Activated CD8-positive, alpha-beta memory T cell treated with anti-CD3 and anti-CD28 coated beads for 24 hours (primary cell): ENCODE results near the gene F8.
"Not testable (repeated sequence)": the region's sequence is repeated elsewhere in the genome, so short reads cannot be mapped to it uniquely, and the experiment has no call there.

Source experiments
- DNase-seq: peaks from one replicate; pipeline ENCODE4 v3.0.0-alpha.2; 2020

F8 gene

GRCh38 chrX:155028877-155029291 is 6.4 kb upstream of the F8 start:
- no peak for DNase-seq

GRCh38 chrX:155028129-155028528 is 5.6 kb upstream of the F8 start:
- no peak for DNase-seq

DNA sequence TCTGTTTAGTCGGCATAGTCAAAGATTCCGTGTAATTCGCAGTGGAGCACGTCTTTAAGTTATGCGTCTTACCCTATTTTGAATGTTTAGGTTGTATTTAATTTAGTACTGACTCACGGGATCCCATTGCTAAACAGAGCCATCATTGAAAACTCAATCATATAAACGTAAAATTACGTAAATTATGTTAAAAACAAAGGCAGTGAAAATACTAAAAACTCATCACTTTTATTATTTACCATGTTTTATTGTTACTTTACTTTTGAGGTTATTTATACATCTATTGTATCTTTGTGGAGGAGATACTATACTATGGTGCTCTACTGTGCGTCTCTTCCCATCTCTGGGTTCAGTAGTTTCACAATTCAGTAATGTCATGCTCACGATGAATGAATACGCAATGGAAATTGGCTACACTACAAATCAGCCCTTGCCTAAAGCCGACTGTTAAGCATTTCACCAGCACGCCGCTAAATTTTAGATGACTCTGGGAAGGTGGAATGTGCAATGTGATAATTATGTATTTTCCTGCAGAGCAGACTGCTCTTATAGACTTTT is 5.1 kb upstream of the F8 start:
- DNase-seq, result no peak

GRCh38 chrX:155026727-155027508 is 4.4 kb upstream of the F8 start, which contains the start of gene FUNDC2:
Gene FUNDC2, plus strand, starts transcription at chrX:155026844. Its CDS starts 95 bp downstream, at chrX:155026939.
- peak; percentile 92 for DNase-seq

DNA sequence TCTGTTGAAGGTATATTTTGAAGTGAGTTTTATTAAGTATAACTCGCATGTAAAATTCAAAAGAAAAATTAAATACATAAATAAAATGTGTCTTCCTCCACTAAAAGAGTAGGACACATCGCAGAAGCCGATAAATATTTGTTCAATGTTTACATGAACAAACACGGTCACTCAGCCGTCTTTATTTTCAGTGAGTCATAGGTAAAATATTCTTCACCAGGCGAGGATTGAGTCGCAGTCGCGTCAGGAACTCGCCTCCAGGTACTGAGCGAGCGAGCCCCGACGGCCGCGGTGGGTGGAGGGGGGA is 3.9 kb upstream of the F8 start:
- no peak for DNase-seq

DNA sequence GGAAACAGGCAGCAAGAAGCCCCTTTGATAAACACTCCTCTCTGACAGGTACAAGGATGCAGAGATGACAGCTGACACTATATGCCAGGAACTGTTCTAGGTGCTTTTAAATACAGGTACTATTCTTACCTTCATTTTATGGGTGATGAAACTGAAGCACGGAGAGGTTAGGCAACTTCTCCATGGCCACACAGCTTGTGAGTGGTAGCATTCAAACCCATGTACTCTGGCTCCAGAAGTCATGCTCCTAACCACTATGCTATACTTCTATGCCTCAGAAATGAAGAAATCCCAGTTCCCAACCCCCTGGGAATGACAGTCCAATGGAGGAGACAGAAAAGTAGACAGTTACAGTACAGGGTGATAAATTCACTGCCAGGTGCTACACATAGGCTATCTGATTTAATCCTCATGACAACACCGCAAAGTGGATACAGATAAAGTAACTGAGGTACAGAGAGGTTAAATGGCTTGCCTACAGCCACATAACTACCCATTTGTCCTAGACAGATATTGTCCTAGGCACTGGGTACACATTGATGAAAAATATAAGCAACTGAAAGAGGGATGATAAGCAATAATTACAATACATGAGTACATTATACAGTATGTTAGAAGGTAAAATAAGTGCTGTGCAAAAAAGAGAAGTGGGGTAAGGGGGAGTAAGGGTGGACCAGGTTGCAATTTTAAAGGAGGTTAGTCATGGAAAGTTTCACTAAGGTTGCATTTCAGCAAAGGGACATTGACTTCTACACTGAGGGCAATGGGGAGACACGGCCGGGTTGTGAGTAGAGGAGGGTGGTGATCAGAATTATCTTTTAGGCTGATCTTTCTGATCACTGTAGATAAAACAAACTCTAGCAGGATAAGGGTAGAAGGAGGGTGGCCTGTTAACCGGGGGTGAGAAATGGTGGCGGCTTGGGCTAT is 1.6 kb upstream of the F8 start:
- no peak for DNase-seq

DNA sequence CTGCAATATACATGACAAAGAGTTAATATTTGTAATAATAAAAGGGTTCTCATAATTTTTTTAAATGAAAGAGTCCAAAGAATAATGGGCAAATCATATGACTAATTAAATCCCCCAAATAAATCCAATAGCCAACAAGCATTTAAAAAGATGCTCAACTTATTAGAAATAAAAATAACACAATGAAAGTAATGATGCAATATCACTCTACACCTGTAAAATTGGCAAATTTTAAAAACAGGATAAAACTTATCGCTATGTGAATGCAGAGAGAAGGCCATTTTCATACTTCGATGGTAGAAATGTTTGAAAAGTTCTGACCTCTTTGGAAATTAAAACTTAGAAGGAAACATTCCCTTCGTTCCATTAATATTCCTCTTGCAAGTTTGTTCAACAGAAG is 1.9 kb downstream of the F8 start:
- no peak for DNase-seq

DNA sequence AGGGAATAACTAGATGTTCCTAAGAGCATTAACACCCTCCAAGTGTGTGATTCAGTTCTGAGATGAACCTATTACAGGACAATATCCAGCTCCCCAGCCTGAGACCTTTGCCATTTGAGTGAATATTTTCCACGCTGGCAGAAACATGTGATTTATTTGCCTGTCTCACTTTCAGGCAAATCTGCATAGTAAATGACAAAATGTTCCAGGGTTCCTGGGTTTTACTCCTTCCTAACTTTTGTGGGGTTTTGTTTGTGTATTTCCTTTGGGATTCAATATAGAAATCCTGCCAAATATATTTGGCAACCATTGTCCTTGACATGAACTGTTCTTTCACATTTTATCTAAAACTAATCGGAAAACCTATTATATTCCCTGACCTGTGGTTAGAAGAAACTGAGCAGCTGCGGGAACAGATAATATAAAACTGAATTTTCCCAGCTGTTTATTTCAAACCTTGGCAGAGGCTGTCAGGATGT is 12.5 kb downstream of the F8 start:
- no peak for DNase-seq

- DNase-seq, result not testable (repeated sequence)
Observed at GRCh38 chrX:155008578-155008977, 13.9 kb downstream of the F8 start.

- not testable (repeated sequence) for DNase-seq
Observed at GRCh38 chrX:155006913-155007671, 15.4 kb downstream of the F8 start.

GRCh38 chrX:155006379-155006778 is 16.1 kb downstream of the F8 start:
- DNase-seq, result not testable (repeated sequence)

GRCh38 chrX:155005190-155005589 is 17.3 kb downstream of the F8 start:
- no peak for DNase-seq

- DNase-seq, result no peak
Observed at GRCh38 chrX:155001873-155002272, 20.6 kb downstream of the F8 start.

GRCh38 chrX:155000841-155001240 is 21.7 kb downstream of the F8 start:
- DNase-seq, result no peak

DNA sequence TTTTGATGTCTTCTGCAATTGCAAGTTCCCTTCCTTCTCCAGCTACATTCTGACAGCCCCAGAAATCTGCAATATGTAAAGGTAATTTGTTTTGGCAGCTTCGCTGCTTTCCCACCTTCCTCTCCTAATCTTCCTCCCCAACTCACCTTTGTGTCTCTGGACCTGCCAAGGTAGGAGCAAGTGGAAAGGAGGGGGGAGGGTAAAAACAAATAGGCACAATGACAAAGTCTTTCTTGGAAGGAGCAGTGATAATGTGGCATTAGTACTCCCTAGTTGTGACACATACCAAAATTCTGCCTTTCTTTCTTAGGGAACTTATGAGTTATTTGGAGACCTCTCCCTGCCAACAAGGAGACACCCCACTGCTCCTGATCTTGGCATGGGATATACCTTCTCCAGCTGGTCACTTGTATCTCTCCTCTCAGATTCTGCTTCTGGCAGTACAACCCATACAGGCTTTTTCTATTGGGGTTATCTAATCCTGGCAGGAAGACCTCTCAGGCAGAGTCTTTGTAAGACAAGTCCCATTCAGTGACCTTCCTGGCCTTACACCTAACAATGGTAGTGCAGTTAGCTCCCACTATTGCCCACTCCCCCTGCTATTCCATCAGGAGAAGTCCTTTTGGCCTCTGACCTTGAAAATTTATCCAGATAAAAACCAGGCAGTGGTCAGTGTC is 24.2 kb downstream of the F8 start:
- DNase-seq, result no peak

DNA sequence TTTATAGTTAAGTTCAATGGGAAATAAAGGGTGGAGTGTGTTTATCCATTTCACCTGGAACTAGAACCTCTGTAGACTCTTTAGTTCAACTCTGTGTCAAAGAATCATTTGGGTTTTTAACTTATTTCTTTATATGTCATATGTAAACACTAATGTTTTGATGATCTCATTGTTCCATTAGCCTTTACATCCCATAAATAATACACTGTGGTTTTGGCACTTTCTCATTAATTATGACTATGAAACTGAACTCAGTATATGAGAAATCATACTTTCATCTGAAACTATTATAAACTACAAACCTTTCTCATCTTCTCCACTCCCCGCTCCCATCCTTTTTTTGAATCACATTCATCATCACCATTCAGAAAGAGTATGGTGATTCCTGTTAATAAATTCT is 31.0 kb downstream of the F8 start:
- DNase-seq, result no peak

DNA sequence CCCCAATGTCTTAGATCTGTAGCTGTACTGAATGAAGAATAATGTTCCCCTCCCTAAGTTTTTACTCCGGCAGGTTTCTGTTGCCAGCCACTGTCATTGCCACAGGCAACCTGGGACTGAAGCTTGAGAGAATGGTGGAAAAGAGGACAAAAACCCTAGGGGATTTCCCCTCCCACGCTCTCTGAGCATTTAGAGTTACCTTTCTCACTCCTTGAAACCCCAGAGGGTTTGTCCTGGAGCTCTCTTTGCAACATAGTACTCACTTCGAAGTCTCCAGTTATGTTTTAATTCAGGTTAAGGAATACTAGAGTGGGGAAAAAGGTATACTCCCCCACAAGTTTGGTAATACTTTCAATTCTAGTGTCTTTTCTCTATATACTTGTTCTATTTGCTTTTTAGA is 31.5 kb downstream of the F8 start:
- no peak for DNase-seq

- no peak for DNase-seq
Observed at GRCh38 chrX:154990496-154990895, 32.0 kb downstream of the F8 start.

DNA sequence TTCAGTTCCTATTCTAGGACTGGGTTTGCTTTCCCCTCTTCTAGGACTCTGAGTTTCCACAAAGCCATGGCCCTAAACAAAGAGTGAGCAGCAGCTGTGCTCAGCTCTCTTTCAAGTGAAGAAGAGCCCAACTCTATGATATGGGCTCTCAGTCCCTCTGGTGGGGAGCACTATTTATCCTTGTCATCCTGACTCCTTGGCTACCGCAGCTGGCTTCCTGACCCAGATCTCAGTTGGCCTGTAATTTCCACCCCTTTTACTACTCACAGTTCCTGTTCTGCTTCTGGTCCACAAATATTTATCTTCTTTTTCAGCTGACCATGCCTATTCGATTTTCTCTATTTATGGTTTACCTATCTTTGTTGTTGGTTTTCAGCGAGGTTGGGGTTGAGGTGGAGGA is 33.8 kb downstream of the F8 start:
- DNase-seq, result no peak

DNA sequence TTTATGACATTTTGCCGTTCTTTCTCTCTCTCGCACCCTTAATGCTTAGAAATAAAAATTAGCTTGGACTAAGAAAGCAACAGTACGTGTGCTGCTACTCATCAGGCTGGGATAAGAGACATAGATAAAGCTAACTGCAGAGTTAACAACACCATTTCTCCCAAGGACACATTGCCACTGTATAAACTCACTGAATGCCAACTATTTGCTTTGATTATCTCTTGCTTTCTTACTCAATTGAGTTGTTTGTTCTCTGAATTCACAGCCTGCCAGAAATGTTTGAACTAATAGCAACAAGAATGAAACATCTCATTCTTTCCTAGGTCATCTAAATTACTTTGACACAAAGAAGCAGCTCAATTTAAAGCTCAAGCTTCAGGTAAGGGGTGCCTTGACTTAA is 34.6 kb downstream of the F8 start:
- DNase-seq, result no peak

- no peak for DNase-seq
Observed at GRCh38 chrX:154986826-154987575, 35.5 kb downstream of the F8 start.

- no peak for DNase-seq
Observed at GRCh38 chrX:154981116-154981411, 41.5 kb downstream of the F8 start.
